ENCODE measurements around the gene BCL7B. TPM values are rescaled to one million over a fixed set of nuclear protein-coding genes. Genes with fewer than 3 reads are reported as not detected.
"Not testable (repeated sequence)": the region's sequence is repeated elsewhere in the genome, so short reads cannot be mapped to it uniquely, and the experiment has no call there.

Gene BCL7B
- total RNA-seq, 1 donor, result 27.2 TPM

DNA sequence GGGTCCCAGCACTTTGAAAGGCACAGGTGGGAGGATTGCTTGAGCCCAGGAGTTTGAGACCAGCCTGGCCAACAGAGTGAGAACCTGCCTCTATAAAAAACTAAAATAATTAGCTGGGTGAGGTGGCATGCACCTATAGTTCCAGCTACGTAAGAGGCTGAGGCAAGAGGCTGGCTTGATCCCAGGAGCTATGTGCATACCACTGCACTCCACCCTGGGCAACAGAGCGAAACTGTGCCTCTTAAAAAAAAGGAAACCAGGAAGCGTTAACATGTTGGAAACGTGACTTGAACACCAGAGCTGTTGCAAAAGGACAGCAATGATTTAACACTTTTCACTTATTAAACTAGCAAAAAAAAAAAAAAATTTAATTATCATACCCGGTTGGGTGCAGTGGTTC lies 48.0 kb downstream of the BCL7B start:
- TF ChIP-seq, protein P1, sequence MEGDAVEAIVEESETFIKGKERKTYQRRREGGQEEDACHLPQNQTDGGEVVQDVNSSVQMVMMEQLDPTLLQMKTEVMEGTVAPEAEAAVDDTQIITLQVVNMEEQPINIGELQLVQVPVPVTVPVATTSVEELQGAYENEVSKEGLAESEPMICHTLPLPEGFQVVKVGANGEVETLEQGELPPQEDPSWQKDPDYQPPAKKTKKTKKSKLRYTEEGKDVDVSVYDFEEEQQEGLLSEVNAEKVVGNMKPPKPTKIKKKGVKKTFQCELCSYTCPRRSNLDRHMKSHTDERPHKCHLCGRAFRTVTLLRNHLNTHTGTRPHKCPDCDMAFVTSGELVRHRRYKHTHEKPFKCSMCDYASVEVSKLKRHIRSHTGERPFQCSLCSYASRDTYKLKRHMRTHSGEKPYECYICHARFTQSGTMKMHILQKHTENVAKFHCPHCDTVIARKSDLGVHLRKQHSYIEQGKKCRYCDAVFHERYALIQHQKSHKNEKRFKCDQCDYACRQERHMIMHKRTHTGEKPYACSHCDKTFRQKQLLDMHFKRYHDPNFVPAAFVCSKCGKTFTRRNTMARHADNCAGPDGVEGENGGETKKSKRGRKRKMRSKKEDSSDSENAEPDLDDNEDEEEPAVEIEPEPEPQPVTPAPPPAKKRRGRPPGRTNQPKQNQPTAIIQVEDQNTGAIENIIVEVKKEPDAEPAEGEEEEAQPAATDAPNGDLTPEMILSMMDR (IDR thresholded peaks at IDR 0.05; ENCODE audit: insufficient read depth, low read depth, low read length), result no peak
- DNase-seq (ENCODE audit: low read depth), result no peak
- H3K4me3 ChIP-seq (ENCODE audit: low read depth, low read length), result no peak overlapping the region

DNA sequence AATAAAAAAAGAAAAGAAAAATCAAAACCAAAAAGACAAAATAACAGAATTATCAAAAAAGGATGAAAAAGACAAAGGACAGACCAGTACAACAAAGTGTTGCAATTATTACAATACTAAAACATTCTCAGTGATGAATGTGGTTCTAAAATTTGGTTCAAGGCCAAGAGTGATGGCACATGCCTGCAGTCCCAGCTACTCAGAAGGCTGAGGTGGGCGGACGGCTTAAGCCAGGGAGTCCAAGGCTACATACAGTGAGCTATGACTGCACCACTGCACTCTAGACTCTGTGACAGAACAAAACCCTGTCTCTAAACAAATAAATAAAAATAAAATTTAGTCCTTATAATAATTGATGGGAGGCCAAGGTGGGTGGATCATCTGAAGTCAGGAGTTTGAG lies 49.9 kb downstream of the BCL7B start:
- no peak for DNase-seq (ENCODE audit: low read depth)
- no peak overlapping the region for H3K4me3 ChIP-seq (ENCODE audit: low read depth, low read length)
- TF ChIP-seq, protein P1 (IDR thresholded peaks at IDR 0.05; ENCODE audit: insufficient read depth, low read depth, low read length), result no peak

DNA sequence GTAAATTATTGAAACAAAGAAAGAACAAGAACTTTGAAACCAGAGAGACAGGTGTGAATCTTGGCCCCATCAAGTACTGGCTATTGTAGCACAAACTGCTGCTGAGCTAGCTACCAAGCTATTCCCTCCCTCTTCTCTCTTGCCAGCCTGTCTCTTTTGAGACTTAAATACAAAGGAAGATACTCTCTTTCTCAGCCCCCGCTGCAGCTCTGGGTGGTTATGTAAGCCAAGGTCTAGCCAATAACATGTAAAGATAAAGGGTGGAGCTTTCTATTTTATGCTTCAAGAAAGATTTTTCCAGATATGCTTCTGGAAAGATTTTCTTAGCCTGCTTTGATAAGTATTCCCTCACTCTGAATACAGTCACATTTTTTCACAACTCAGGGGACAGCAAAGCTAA lies 52.6 kb downstream of the BCL7B start:
- TF ChIP-seq, protein P1 (IDR thresholded peaks at IDR 0.05; ENCODE audit: insufficient read depth, low read depth, low read length), result no peak
- H3K4me3 ChIP-seq (ENCODE audit: low read depth, low read length), result no peak overlapping the region
- no peak for DNase-seq (ENCODE audit: low read depth)

DNA sequence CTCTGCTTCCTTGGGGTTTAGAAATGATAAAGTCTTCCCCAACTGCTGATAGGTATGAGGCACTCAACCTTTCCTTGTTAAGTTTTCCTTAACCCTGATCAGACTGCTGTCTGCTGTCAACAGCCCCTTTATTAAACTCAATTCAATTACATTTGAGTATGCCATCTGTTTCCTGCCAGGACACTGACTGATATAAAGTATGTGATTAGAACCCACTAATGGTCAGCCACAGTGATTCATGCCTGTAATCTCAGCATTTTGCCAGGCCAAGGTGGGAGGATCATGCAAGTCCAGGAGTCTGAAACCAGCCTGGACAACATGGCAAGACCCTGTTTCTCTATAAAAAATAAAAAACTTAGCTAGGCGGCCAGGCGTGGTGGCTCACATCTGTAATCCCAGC lies 53.5 kb downstream of the BCL7B start:
- H3K4me3 ChIP-seq (ENCODE audit: low read depth, low read length), result no peak overlapping the region
- no peak for DNase-seq (ENCODE audit: low read depth)
- TF ChIP-seq, protein P1 (IDR thresholded peaks at IDR 0.05; ENCODE audit: insufficient read depth, low read depth, low read length), result no peak

DNA sequence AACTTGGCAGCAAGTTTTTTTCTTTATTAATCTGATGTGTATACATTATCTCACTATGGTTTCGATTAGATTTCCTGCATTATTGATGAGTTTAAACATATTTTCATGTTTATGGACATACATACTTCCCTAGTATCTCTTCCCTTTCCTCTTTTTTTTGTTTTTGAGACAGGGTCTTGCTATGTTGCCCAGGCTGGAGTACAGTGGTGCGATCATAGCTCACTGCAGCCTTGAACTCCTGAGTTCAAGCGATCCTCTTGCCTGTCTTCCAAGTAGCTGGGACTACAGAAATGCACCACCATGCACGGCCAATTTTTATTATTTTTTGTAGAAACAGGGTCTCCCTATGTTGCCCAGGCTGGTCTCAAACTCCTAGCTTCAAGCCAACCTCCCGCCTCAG lies 54.3 kb downstream of the BCL7B start:
- H3K4me3 ChIP-seq (ENCODE audit: low read depth, low read length), result no peak overlapping the region
- TF ChIP-seq, protein P1 (IDR thresholded peaks at IDR 0.05; ENCODE audit: insufficient read depth, low read depth, low read length), result no peak
- DNase-seq (ENCODE audit: low read depth), result no peak

DNA sequence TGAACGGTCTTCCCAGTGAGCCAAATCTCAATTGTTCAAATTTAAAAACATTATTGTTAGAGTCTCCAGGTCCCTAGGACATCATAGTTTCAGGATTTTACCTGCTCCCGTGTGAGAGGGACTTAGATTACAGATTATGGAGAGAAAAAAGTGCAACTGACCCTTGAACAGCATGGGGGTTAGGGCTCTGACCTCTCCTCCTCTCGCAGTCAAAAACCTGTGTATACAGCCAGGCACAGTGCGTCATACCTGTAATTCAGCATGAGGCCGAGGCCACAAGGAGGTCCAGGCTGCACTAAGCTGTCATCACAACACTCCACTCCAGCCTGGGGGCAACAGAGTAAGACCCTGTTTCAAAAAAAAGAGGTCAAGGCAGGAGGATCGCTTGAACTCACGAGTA lies 60.9 kb downstream of the BCL7B start:
- DNase-seq (ENCODE audit: low read depth), result no peak
- TF ChIP-seq, protein P1 (IDR thresholded peaks at IDR 0.05; ENCODE audit: insufficient read depth, low read depth, low read length), result no peak
- H3K4me3 ChIP-seq (ENCODE audit: low read depth, low read length), result no peak overlapping the region

DNA sequence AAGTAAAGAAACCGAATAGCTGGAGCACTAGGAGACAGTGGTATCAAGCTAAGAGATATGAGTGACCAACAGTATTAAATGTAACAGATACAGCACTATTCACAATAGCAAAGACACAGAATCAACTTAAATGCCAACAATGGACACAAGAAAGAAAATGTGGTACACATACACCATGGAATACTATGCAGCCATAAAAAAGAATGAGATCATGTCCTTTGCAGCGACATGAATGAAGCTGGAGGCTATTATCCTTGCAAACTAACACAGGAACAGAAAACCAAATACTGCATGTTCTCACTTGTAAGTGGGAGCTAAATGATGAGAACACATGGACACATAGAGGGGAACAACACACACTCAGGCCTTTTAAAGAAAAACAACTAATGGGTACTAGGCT lies 62.0 kb downstream of the BCL7B start:
- DNase-seq (ENCODE audit: low read depth); H3K4me3 ChIP-seq (ENCODE audit: low read depth, low read length): not testable (repeated sequence)
